Measurements from ENCODE around the gene KDM5C.
"Not testable (repeated sequence)": the region's sequence is repeated elsewhere in the genome, so short reads cannot be mapped to it uniquely, and the experiment has no call there.

The KDM5C gene

DNA sequence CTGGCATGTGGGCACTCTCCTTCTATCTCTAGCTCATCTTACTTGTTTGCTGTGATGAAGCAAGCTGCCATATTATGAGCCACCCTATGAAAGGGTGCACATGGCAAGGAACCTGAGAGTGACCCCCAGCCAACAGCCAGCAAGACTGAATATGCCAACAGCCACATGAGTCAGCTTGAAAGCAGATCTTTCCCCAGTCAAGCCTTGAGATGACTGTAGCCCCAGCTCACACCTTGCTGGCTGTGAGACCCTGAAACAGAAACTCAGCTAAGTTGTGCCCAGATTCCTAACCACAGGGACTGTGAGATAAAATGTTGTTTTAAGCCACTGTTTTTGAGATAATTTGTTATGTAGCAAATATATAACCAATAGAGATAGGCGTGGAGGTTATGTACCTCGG is 36.2 kb downstream of the KDM5C start:
- no peak for DNase-seq

DNA sequence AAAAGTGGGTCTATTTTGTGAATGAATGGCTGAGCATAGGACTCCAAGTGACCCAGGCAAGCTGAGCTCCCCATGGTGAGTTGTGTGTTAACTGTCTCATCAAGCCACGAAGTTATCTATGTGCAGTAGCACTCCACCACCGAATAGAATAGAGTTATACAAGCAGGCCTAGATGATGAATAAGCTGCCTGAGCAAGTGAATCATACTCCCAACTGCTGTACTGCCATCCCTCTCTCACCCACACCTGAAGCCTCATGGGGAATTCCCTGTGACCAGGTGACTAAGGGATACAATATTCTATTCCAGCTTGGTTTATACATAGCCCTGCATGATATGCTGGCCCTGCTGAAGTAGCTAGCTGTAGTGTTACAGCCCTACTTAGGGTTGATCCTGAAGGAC is 38.7 kb downstream of the KDM5C start:
- no peak for DNase-seq

DNA sequence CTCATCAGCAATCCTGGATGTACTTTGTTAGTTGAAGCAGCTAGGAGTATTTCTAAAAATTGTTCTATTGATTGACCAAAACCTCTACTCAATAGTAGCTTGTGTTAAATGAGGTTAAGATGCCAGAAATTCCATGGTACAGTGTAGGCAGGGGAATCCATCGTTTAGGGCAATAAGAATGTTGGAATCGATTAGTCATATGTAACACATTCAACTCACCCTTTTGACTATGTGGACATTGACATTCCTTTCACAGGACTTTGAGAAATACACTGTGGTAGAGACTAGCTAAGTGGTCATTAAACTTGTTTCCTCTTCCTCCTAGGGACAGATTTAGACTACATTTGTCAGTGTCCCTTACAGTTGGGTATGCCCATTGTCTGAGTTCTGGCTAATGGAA is 40.2 kb downstream of the KDM5C start:
- no peak for DNase-seq

DNA sequence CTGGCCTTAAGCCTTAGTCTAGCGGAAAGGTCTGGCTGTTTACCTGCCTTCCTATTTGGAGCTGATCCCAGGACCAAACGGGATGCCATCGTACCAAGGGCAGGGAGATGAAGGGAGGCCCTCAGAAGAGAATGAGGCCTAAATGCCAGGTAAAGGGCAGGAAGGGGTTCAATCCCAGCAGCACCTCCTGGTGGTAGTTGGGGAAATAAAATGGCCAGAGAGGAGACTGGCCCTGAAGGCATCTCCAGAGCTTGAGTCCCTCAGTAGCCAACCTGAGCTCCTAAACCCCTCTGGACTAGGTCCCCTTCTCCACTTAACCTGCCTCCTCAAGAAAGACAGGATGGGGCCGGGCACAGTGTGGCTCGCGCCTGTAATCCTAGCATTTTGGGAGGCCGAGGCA is 53.7 kb downstream of the KDM5C start:
- no peak for DNase-seq

DNA sequence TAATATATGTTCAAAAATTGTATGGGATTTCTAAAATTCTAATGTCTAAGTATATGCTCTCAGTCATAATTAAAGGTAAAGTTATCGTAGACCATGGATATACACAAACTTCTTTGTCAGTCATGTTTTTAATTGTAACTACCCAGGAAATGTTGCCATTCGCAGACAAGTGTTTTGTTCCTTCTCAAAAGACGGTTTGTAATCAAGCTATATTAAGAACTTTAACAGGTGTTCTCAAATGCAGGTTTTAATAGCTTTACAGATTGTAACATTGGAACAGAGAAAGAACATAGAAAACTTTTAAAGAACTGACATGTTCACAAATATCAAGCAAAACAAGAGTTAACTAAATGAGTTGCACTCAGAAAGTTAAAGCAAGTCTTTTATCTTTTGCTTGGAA is 58.9 kb downstream of the KDM5C start:
- DNase-seq: no peak

DNA sequence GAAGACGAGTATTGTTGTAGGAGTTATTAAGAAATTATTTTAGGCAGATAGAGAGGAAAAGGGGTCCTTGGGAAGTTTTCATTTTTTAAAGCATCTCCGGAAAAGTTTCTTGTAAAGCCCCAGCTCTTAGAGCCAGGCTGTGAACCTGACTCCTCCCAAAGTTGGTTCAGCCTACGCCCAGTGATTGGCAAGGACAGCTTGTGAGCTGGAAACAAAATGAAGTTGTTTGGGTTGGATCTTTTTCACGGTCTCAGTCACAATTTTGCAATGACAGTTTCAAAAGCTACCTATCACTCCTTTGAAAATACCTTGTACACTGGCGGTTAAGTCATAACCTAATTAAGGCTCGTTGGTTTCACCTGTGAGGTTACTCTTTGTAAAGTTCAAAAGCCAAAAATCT is 60.4 kb downstream of the KDM5C start:
- not testable (repeated sequence) for DNase-seq

DNA sequence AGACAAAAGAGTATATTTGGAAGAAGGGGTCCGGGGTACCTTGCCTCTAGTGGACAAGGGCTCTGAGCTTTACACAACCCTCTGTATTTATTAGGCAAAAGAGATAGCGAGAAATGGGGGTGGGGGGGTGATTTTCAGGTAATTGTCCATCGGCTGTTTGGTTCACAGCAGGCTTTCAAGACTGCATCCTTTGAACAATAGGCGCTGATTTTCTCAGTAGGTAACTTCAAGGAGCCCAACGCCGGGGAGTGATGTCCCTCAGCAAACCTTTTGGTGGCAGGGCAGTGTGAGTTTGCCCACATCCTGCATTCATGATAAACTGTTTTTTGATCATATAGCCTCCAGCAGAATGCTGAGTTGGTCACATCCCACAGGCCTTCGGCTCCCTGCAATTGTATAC is 61.6 kb downstream of the KDM5C start:
- DNase-seq: no peak

DNA sequence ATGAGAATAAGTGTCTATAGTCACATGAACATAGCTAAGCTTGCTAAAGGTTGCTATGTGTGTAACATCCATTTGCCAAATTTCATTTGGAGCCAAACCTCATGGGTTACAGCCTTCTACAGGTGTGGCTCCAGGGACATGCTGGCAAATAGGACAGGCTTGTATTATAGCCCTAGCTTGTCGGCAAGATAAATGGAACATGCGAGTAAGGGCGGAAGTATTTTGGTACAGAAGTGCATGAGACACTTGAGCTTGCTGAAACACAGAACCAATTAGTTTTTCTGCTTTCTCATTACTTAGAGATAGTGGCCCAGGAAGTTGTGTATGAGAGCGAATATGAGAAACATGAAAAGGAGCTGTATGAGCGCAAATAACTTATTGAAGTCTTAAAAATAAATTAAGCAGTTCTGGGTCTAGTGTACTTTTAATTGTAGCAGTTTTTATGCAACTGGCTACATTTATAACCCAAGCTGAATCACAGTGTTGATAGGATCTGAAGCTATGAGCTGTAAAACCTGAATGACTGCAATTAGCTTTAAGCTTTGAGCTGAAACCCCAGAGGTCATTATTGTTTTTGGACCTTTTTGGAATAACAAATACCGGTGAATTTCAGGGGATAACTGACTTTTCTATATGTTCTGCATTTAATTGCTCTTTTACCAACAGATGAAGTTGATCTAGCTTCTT is 64.6 kb downstream of the KDM5C start:
- no peak for DNase-seq

DNA sequence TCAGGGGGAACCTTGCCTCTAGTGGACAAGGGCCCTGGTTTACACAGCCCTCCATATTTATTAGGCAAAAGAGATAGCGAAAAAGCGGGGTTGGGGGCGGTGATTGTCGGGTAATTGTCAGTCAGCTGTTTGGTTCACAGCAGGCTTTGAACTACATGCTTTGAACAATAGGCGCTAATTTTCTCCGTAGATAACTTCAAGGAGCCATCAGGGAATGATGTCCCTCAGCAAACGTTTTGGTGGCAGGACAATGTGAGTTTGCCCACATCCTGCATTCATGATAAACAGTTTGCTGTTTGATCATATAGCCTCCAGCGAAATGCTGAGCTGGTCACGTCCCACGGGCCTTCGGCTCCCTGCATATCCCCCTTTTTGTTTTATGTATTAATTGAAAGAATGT is 65.8 kb downstream of the KDM5C start:
- DNase-seq: no peak

DNA sequence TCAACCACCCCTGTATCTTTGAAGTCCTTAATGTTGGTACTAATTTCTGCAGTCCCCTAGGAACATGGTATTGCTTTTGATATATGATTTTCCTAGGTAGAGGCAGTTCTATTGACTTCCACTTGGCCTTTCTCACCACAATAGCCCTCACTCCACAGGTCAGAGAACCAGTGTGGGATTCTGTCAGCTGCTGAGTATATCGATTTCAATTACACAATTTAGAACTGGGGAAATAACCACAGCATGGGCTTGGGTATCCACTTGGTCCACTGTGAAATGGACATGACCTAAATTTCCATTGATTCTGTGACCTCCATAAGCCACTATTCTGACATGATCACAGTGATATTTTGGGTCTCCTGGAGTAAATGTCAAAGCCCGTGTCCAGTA is 68.8 kb downstream of the KDM5C start:
- DNase-seq: no peak

DNA sequence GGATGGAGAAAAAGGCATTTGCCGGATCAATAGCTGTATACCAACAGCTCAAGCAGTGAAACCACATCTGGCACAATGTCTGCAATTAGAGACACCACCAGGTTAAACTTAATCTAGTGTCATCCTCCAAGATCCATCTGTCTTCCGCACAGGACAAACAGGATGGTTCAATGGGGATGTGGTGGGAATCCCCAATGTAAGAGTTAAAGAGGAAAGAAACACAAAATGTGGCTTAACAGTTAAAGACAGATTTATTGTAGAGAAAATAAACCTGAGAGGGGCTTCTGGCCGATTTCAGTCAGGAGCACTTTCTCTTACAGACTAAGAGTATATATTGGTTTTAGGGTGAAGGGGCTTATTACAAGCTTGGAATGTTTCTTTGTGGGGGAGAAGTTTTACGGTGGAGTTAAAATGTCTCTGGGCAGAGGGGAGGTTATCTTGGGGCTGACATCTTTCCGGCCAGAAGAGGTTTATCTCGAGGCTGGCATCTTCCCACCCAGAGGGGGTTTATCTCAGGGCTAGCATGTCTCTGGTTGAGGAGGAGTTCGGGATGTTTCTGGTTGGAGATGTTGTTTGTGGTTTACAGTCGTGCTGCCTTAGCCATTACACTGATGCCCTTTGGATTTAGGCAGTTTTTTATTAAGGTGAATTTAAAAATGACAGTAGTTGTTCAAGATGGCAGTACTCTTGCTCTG is 69.3 kb downstream of the KDM5C start:
- DNase-seq: no peak

DNA sequence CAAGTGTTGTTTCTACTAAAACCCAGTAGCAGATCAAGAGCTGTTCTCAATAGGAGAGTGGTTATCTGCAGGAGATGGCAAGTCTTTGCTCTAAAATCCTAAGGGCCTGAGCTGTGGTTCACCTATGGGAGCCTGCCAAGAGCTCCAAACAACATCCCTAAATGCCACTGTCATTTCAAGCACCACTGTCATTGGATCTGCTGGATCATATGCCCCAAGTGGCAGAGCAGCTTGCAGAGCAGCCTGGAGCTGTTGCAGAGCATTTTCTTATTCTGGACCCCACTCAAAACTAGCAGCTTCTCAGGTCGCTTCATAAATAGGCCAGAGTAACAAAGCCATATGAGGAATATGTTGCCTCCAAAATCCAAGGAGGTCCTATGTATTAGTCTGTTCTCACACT is 71.4 kb downstream of the KDM5C start:
- no peak for DNase-seq
